Psoas muscle (tissue), 8 donors: ENCODE results near the gene PCNX1. TPM values are rescaled to one million over a fixed set of nuclear protein-coding genes. Genes with fewer than 3 reads are reported as not detected.

Experiments used
- ATAC-seq, 4 donors: fragments of 200-7000 bp; cut with Tn5 transposase; one replicate each; pipeline ENCODE4 v1.9.1; 2020; ENCODE audit warnings: moderate library complexity in 3 of 4, mild to moderate bottlenecking in 2 of 4
- DNase-seq, 2 donors: peaks; one replicate each; pipeline ENCODE4 v3.0.0-alpha.2; 2020
- H3K27ac ChIP-seq: fragments of 200-600 bp; one replicate; pipeline ENCODE4 v1.8.0; 2022
- H3K27me3 ChIP-seq, 3 donors: fragments of 200-600 bp in 1 of 3; one replicate each; pipeline versions ENCODE4 v1.6.1 to v1.8.0; 2013 to 2022; ENCODE audit warnings: low read length in 2 of 3, mild to moderate bottlenecking in 2 of 3, moderate library complexity in 1 of 3; ENCODE audit not compliant: insufficient read depth in 3 of 3
- H3K36me3 ChIP-seq, 2 donors: fragments of 200-600 bp in 1 of 2; one replicate each; pipeline versions ENCODE4 v1.6.1 to v1.8.0; 2013 to 2022; ENCODE audit warnings: low read depth in 1 of 2, mild to moderate bottlenecking in 1 of 2, moderate library complexity in 1 of 2; ENCODE audit not compliant: insufficient read depth in 1 of 2
- H3K4me1 ChIP-seq: fragments of 200-600 bp; one replicate; pipeline ENCODE4 v1.8.0; 2022
- H3K4me3 ChIP-seq: fragments of 200-600 bp; one replicate; pipeline ENCODE4 v1.8.0; 2022; ENCODE audit warnings: mild to moderate bottlenecking
- H3K9me3 ChIP-seq: fragments of 200-600 bp; one replicate; pipeline ENCODE4 v1.8.0; 2022
- WGBS, 3 donors: extraction: QIAGEN DNeasy Blood & Tissue Kit; methylation state at CpG; one replicate each; pipeline versions ENCODE4 v1.1.6 to v1.1.7; 2013; 5-methylcytosine and 5-hydroxymethylcytosine counted together
- intact Hi-C, 2 donors: fragments of 100-400 bp; cut with DNase I; formaldehyde crosslinking; loops; one replicate each; pipeline versions ENCODE4 v1.11.0 to v1.14.2; 2022
- polyA plus RNA-seq, 3 donors: library from polyadenylated mRNA; stranded (reverse); fragments of 200-250 nt; gene quantifications; one replicate each; pipeline ENCODE4 v1.2.3, GENCODE V29; 2013
- total RNA-seq, 4 donors: library from RNA; stranded (reverse); fragmentation: NEBNext Ultra II Directional in 2 of 4; extraction: Animal tissue kit (Norgen Biotek cat#: 25700) in 2 of 4; gene quantifications; one replicate each; pipeline versions ENCODE4 v1.2.1 to v1.2.4, GENCODE V29; 2021 to 2023
- TF ChIP-seq, protein P1 (sequence below): fragments of 200-600 bp; IDR thresholded peaks from one replicate; pipeline ENCODE4 v1.8.0; 2022; ENCODE audit warnings: antibody characterized with exemption
- donor health status: healthy with polysubstance abuse.
- donor health status: DM: no; HTN: no; CAD: no; lungs with moderate emphysema.
- donor health status: Bipolar disorder and iron deficiency.
- donor health status: healthy.
- donor health status: DM: yes; HTN: yes; CAD: no.
- donor health status: DM: no; HTN: no; CAD: no.
- donor health status: DM: no; HTN: no; CAD: no.
- donor health status: DM: yes; HTN: yes; CAD: no.

PCNX1 gene
- total and polyA plus RNA-seq, 7 donors, result 5.2 to 48.1 (median 29.1) TPM

DNA sequence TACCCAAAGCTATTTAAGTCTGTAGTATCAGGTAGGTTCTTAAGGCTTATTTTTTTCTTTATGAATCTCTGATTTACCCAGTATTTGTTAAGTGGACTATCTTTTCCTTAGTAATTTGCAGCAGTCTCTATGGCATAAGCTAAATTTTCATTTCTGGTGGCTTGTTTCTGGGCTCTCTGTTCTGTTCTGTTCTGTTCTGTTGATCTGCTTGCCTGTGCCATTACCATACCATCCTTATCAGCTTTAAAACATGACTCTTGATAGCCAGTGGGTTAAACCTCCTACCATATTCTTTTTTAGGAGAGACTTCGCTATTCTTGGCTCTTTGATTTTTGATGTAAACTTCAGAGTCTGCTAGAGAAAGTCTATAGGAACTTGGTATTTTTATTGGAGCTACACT lies 46.8 kb downstream of the PCNX1 start:
- no peak for DNase-seq
- TF ChIP-seq, protein P1, sequence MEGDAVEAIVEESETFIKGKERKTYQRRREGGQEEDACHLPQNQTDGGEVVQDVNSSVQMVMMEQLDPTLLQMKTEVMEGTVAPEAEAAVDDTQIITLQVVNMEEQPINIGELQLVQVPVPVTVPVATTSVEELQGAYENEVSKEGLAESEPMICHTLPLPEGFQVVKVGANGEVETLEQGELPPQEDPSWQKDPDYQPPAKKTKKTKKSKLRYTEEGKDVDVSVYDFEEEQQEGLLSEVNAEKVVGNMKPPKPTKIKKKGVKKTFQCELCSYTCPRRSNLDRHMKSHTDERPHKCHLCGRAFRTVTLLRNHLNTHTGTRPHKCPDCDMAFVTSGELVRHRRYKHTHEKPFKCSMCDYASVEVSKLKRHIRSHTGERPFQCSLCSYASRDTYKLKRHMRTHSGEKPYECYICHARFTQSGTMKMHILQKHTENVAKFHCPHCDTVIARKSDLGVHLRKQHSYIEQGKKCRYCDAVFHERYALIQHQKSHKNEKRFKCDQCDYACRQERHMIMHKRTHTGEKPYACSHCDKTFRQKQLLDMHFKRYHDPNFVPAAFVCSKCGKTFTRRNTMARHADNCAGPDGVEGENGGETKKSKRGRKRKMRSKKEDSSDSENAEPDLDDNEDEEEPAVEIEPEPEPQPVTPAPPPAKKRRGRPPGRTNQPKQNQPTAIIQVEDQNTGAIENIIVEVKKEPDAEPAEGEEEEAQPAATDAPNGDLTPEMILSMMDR, result no peak
- Histone ChIP-seq H3K4me3 (no peak overlapping the region), H3K36me3 (peaks cover 0 to 4% of the 10 kb centered on the region in 2 donors), H3K9me3 (no peaks in the 10 kb centered on the region), H3K27me3 (no peaks in the 10 kb centered on the region), H3K27ac (no peak overlapping the region), H3K4me1 (peaks cover 29% of the 10 kb centered on the region)
- WGBS, 3 donors, result 95 to 97% (median 97%) methylated on average over 1 of the region's 1 CpG
- intact Hi-C loops, result no loop called here
- ATAC-seq, result no peak

DNA sequence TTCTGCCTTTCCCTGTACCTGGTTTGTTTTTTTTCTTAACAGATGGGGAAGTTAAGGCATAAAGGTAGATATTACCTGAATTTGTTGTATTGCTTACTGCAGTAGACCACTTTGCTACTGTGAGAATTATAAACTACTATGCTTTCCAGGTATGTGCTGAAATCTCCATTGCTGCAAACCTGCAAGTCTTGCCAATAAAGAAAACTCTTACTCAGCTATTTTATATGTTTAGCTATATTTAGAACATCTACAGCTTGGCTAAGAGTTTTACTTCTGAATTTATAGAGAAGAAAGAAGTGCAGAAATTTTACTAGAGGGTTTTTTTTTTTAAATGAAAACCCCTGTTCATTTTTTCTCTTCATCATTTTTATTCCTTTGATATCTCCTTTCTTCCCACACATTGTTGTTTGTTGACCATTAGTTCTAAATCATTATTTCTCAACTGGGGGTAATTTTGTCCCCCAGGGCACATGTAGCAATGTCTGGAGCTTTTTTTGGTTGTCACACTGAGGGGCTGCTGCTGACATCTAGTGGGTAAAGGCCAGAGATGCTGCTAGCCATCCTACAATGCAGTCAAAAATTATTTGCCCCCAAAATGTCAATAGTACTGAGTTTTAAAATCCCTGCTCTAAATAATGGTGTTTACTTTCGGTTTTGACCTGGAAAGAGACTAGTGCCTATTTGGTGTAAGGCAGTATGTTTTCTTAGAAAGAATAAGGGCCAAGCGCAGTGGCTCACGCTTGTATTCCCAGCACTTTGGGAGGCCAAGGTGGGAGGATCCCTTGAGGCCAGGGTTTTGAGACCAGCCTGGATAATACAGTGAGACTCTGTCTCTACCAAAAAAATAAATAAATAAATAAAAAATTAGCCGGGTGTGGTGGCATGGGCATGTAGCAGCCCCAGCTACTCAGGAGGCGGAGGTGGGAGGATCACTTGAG lies 48.6 kb downstream of the PCNX1 start:
- ATAC-seq (peak in 3 of 4 donors; percentile 57 to 71 (median 70)), DNase-seq (no peak)
- TF ChIP-seq, protein P1, result peak; percentile 42
- no peaks in the 10 kb centered on the region for H3K27me3 ChIP-seq
- H3K4me1 ChIP-seq, result peaks cover 29% of the 10 kb centered on the region
- peaks cover 0 to 4% of the 10 kb centered on the region in 2 donors for H3K36me3 ChIP-seq
- intact Hi-C loops, result loop anchor here in 1 of 2 donors (5.0 kb wide), 1 partner anchor 139 kb away; no protein-coding TSS in a partner anchor
- H3K9me3 ChIP-seq, result no peaks in the 10 kb centered on the region
- H3K4me3 ChIP-seq, result no peak overlapping the region
- 87 to 88% (median 87%) methylated on average over 5 of the region's 5 CpGs for WGBS, 3 donors
- no peak overlapping the region for H3K27ac ChIP-seq

DNA sequence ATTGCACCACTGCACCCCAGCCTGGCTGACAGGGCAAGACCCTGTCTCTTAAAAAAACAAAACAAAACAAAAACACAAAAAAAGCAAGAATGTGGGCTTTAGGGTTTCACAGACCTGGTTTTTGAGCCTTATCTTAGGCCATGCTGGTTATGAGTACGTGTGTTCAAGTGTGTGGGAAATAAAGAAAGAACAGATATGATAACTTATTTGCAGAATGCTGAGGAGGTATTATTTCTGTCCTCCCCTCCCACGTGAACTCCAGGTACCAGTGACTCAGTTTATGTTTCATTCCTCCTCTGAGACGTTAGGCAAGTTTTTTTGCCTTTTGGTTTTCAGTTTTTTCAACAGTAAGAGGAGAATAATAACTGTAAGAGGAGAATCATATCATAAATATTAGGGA lies 49.3 kb downstream of the PCNX1 start:
- Histone ChIP-seq H3K36me3 (peaks cover 0 to 4% of the 10 kb centered on the region in 2 donors), H3K9me3 (no peaks in the 10 kb centered on the region), H3K27ac (no peak overlapping the region), H3K4me1 (peaks cover 29% of the 10 kb centered on the region), H3K4me3 (no peak overlapping the region), H3K27me3 (no peaks in the 10 kb centered on the region)
- ATAC-seq (no peak), DNase-seq (no peak)
- TF ChIP-seq, protein P1, result no peak
- intact Hi-C loops, result loop anchor here in 1 of 2 donors (5.0 kb wide), 1 partner anchor 139 kb away; no protein-coding TSS in a partner anchor
- WGBS, 3 donors, result 87 to 95% (median 94%) methylated on average over 3 of the region's 3 CpGs

DNA sequence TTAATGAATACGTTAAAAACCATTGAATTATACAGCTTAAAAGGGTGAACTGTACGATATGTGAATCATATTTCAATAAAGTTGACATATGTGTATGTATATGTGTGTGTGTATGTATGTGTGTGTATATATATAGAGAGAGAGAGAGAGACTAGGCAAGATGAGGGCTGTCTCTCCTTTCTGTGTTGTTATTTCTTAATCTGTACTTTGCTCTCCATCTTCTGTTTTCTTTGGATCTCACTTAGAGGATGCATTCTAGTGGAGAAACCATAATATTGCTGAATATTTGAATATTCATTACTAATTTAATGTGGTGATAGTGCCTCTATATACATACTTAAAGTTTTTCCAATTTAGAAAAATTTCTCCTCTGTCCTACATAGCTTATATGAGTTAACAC lies 50.5 kb downstream of the PCNX1 start:
- Histone ChIP-seq H3K9me3 (no peaks in the 10 kb centered on the region), H3K36me3 (peaks cover 0 to 12% of the 10 kb centered on the region in 2 donors), H3K4me1 (peaks cover 20% of the 10 kb centered on the region), H3K27ac (no peak overlapping the region), H3K27me3 (no peaks in the 10 kb centered on the region), H3K4me3 (no peak overlapping the region)
- no peak for DNase-seq
- 94 to 96% (median 95%) methylated on average over 2 of the region's 2 CpGs for WGBS, 3 donors
- TF ChIP-seq, protein P1, result no peak
- intact Hi-C loops, result loop anchor here in 1 of 2 donors (5.0 kb wide), 1 partner anchor 140 kb away; no protein-coding TSS in a partner anchor
- no peak for ATAC-seq
